ENCODE data around the gene RRP9.

Gene RRP9

DNA sequence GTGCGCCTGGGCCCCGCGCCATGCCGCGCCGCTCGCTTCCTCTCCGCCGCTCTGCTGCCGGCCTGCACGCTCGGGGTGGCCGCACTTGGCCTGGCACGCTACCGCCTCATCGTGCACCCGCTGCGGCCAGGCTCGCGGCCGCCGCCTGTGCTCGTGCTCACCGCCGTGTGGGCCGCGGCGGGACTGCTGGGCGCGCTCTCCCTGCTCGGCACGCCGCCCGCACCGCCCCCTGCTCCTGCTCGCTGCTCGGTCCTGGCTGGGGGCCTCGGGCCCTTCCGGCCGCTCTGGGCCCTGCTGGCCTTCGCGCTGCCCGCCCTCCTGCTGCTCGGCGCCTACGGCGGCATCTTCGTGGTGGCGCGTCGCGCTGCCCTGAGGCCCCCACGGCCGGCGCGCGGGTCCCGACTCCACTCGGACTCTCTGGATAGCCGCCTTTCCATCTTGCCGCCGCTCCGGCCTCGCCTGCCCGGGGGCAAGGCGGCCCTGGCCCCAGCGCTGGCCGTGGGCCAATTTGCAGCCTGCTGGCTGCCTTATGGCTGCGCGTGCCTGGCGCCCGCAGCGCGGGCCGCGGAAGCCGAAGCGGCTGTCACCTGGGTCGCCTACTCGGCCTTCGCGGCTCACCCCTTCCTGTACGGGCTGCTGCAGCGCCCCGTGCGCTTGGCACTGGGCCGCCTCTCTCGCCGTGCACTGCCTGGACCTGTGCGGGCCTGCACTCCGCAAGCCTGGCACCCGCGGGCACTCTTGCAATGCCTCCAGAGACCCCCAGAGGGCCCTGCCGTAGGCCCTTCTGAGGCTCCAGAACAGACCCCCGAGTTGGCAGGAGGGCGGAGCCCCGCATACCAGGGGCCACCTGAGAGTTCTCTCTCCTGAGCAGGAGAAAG lies 14.4 kb upstream of the RRP9 start:
- no peak for DNase-seq (ENCODE audit: low read depth in 2 of 2)

- no peak for DNase-seq (ENCODE audit: low read depth in 2 of 2)
Observed at GRCh38 chr3:51955175-51955892, 13.6 kb upstream of the RRP9 start, which contains the start of gene GPR62. GPR62 (plus strand) TSS chr3:51955381; CDS start chr3:51955653, 272 bp downstream.

GRCh38 chr3:51954713-51955112 lies 13.0 kb upstream of the RRP9 start:
- DNase-seq (ENCODE audit: low read depth in 2 of 2): no peak

- DNase-seq (ENCODE audit: low read depth in 2 of 2): no peak
Observed at GRCh38 chr3:51954105-51954504, 12.4 kb upstream of the RRP9 start.

GRCh38 chr3:51953445-51953844 lies 11.7 kb upstream of the RRP9 start:
- no peak for DNase-seq (ENCODE audit: low read depth in 2 of 2)

- DNase-seq (ENCODE audit: low read depth in 2 of 2): no peak
Observed at GRCh38 chr3:51950899-51951298, 9.2 kb upstream of the RRP9 start.

GRCh38 chr3:51949121-51949520 lies 7.4 kb upstream of the RRP9 start:
- no peak for DNase-seq (ENCODE audit: low read depth in 2 of 2)

- DNase-seq (ENCODE audit: low read depth in 2 of 2): no peak
Observed at GRCh38 chr3:51948016-51948580, 6.4 kb upstream of the RRP9 start.

- DNase-seq (ENCODE audit: low read depth in 2 of 2): no peak
Observed at GRCh38 chr3:51947215-51947900, 5.7 kb upstream of the RRP9 start.

DNA sequence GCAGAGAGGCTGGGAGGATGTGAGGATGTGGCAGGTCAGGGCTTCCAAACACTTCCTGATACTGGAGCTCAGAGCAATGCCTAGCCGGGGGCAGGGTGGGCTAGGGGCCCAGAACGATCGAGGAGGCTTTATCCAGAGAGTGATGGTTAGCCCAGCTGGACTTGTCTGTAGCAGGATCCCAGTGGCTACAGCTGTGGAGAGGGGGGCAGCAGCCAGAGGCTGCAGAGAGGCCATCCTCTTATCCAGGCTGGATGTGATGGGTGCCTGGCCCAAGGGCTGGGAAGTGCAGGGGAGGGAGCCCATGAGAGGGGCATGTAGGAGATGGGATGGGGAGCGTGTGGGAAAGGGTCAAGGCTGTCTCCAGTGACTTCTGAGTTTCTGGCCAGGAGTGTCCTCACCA lies 5.1 kb upstream of the RRP9 start:
- DNase-seq (ENCODE audit: low read depth in 2 of 2): no peak

DNA sequence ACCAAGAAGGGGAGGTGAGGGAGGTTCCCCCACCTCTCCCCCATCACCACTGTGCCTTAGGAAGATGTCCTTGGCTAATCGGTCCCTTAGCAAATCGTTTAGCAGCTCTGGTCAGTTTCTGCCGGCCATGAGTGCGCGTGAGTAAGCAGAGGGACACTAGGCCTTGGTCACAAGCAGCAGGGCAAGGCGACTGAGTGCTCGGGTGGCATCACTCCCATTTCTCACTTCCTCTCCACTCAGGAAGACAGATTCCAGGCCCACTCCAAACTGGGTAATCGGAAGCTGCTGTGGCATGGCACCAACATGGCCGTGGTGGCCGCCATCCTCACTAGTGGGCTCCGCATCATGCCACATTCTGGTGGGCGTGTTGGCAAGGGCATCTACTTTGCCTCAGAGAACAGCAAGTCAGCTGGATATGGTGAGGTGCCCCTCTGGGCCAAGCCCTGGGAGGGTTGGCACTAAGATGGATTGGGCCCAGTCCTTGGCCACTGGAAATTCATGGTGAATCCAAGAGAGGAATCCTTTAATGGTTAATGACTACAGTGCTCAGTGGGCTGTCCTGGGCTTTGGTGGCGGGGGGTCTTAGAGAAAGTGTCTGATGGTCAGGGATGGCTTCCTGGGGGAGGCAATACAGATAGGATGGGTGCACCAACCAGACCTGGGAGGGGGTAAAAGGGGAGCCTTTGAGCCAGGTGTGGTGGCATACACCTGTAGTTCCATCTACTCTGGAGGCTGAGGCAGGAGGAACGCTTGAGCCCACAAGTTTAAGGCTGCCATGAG lies 4.4 kb upstream of the RRP9 start:
- DNase-seq (ENCODE audit: low read depth in 2 of 2): no peak

- DNase-seq (ENCODE audit: low read depth in 2 of 2): no peak
Observed at GRCh38 chr3:51945031-51945840, 3.5 kb upstream of the RRP9 start.

GRCh38 chr3:51944451-51945021 lies 2.8 kb upstream of the RRP9 start:
- no peak for DNase-seq (ENCODE audit: low read depth in 2 of 2)

- no peak for DNase-seq (ENCODE audit: low read depth in 2 of 2)
Observed at GRCh38 chr3:51943451-51944391, 2.0 kb upstream of the RRP9 start.

- no peak for DNase-seq (ENCODE audit: low read depth in 2 of 2)
Observed at GRCh38 chr3:51942603-51943450, 1.1 kb upstream of the RRP9 start.

DNA sequence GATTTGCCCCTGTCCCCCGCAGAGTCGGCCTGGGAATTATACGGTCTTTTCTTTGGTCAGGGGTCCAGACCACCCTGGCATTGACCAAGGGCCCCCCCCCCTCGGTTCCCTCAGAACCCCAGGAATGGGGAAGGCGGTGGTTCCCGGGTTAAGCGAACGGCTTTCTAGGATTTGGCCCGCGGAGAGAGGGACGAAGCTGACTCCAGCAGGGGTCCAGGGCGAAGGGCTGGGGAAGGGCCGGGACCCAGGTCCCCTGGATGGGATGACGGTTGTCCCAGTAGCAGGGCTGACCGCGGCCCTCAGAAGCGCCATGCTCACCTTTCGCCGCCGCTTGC lies 274 bp downstream of the RRP9 start:
- DNase-seq (ENCODE audit: low read depth in 2 of 2): no peak

DNA sequence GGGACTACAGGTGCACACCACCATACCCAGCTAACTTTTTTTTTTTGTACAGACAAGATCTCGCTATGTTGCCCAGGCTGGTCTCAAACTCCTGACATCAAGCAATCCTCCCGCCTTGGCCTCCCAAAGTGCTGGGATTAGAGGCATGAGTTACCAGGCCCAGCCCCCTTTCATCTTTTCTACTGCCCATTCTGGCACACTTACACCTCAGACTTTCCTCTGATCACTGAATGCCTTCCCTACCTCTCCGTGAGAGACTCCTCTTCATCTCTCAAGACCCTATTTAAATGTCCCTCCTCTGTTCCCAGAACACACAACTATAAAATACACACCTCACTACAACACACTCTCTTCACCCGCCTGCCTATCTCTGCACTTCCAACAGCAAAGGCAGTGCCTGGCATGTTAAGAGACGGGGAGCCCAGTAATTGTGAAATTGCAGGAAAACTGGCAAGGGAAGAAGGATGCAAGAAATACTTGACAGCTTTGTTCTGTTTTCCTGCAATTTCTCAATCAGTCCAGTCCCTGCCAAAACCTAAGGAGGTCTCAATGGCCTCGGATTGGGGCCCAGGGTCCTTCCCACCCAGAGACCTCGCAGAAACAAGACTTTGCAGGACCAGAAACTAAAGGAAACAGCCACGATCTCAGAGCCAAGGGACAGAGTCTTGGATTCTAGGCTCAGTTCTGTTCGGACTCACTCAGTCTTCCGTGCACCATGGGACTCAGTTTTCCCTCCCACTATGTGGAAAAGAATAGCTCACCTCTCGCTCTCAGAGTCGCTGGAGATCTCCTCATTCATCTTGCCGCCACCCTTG lies 849 bp downstream of the RRP9 start:
- no peak for DNase-seq (ENCODE audit: low read depth in 2 of 2)

All from stimulated activated CD8-positive, alpha-beta memory T cell treated with anti-CD3 and anti-CD28 coated beads, Interleukin-2, amount 100 ng/mL, for 1 hour (primary cell).